Measurements from ENCODE around the gene SAXO2.
"Not testable (repeated sequence)": the region's sequence is repeated elsewhere in the genome, so short reads cannot be mapped to it uniquely, and the experiment has no call there.

- TF ChIP-seq CTCF, POLR2A (IDR thresholded peaks at IDR 0.05): not testable (repeated sequence)
Observed at GRCh38 chr15:82221535-82221934, 41.1 kb upstream of the SAXO2 start.

Data from lower leg skin (tissue), 3 donors.